Osteoblast (primary cell): Measurements from ENCODE around the gene JMJD6. TPM values are rescaled to one million over a fixed set of nuclear protein-coding genes. Genes with fewer than 3 reads are reported as not detected.
"Not testable (repeated sequence)": the region's sequence is repeated elsewhere in the genome, so short reads cannot be mapped to it uniquely, and the experiment has no call there.

ENCODE experiments used
- DNase-seq: peaks from one replicate; pipeline ENCODE4 v3.0.0; 2011; ENCODE audit warnings: low spot score, mixed read lengths; ENCODE audit not compliant: insufficient read length; ENCODE audit errors: missing footprints
- H2AFZ ChIP-seq: 2 replicates; pipeline ENCODE4 v1.6.0; 2011; ENCODE audit warnings: mild to moderate bottlenecking, low read length
- H3K27ac ChIP-seq: 2 replicates; pipeline ENCODE4 v1.5.1; 2011; ENCODE audit warnings: mild to moderate bottlenecking, low read depth, low read length, moderate library complexity
- H3K27me3 ChIP-seq: 2 replicates; pipeline ENCODE4 v1.6.0; 2012; ENCODE audit warnings: mild to moderate bottlenecking, control low read depth, inconsistent platforms, low read length, moderate library complexity; ENCODE audit not compliant: insufficient read depth
- H3K36me3 ChIP-seq: 2 replicates; pipeline ENCODE4 v1.5.1; 2011; ENCODE audit warnings: mild to moderate bottlenecking, low read length, control low read depth, moderate library complexity; ENCODE audit not compliant: insufficient read depth
- H3K4me1 ChIP-seq: 2 replicates; pipeline ENCODE4 v1.5.1; 2011; ENCODE audit warnings: mild to moderate bottlenecking, low read length, control low read depth, moderate library complexity; ENCODE audit not compliant: insufficient read depth
- H3K4me2 ChIP-seq: 2 replicates; pipeline ENCODE4 v1.6.0; 2011; ENCODE audit warnings: mild to moderate bottlenecking, low read length; ENCODE audit not compliant: insufficient read depth
- H3K4me3 ChIP-seq: fragments of 200-600 bp; sonication (generic); 3 replicates; pipeline ENCODE4 v1.5.1; 2012; ENCODE audit warnings: mild to moderate bottlenecking, low read length, inconsistent platforms; ENCODE audit not compliant: insufficient read depth
- H3K79me2 ChIP-seq: 2 replicates; pipeline ENCODE4 v1.6.0; 2012; ENCODE audit warnings: mild to moderate bottlenecking, low read length, control low read depth, inconsistent platforms; ENCODE audit not compliant: insufficient read depth
- H3K9me3 ChIP-seq: 2 replicates; pipeline ENCODE4 v1.5.1; 2011; ENCODE audit warnings: low read depth, low read length, control low read depth
- H4K20me1 ChIP-seq: 2 replicates; pipeline ENCODE4 v1.6.0; 2012; ENCODE audit warnings: mild to moderate bottlenecking, low read length, control low read depth; ENCODE audit not compliant: insufficient read depth
- total RNA-seq: library from RNA; depleted of rRNA; stranded (reverse); fragments of >200 nt; gene quantifications from 2 replicates; pipeline ENCODE4 v1.2.3, GENCODE V29; 2012
- TF ChIP-seq, protein P1 (sequence below): IDR thresholded peaks from 2 replicates; pipeline ENCODE4 v1.5.1; 2011; ENCODE audit warnings: mild to moderate bottlenecking, low read depth, low read length, moderate library complexity; ENCODE audit errors: extremely low read depth

JMJD6 gene
- total RNA-seq, 1 donor, result 18.8 TPM

DNA sequence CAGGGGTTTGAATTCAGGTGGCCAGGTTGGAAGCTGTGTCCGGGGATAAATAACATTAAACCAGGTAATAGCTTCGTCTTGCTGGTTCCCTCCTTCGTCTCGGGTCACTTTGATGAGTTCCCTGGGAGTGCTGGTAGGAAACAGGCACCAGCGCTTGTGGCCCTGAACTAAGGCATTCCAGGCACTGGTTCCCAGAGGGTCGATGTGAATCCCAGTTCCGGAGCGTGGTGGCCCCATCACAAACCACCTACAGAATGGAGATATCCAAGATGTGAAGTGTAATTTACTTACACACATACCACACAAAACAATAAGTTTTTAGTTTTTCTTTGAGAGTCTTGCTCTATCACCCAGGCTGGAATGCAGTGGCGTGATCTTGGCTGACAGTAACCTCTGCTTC is 2.6 kb downstream of the JMJD6 start:
- H3K4me2 ChIP-seq, result peak overlapping the region; percentile 35
- TF ChIP-seq, protein P1, sequence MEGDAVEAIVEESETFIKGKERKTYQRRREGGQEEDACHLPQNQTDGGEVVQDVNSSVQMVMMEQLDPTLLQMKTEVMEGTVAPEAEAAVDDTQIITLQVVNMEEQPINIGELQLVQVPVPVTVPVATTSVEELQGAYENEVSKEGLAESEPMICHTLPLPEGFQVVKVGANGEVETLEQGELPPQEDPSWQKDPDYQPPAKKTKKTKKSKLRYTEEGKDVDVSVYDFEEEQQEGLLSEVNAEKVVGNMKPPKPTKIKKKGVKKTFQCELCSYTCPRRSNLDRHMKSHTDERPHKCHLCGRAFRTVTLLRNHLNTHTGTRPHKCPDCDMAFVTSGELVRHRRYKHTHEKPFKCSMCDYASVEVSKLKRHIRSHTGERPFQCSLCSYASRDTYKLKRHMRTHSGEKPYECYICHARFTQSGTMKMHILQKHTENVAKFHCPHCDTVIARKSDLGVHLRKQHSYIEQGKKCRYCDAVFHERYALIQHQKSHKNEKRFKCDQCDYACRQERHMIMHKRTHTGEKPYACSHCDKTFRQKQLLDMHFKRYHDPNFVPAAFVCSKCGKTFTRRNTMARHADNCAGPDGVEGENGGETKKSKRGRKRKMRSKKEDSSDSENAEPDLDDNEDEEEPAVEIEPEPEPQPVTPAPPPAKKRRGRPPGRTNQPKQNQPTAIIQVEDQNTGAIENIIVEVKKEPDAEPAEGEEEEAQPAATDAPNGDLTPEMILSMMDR, result no peak

DNA sequence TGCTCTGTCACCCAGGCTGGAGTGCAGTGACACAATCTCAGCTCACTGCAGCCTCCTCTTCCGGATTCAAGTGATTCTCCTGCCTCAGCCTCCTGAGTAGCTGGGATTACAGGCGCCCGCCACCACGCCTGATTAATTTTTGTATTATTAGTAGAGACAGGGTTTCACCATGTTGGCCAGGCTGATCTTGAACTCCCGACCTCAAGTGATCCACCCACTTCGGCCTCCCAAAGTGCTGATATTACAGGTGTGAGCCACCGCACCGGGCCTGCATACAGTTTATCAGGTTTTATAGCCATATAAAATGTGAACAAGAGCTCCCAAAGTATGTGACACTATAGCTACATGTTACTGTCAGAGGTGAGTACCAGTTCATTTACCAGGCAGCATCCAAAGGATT is 3.4 kb downstream of the JMJD6 start:
- DNase-seq, result peak; percentile 36
- not testable (repeated sequence) for H2AFZ ChIP-seq, H3K4me2 ChIP-seq, H3K4me3 ChIP-seq, H3K27me3 ChIP-seq, H3K9me3 ChIP-seq
- peak overlapping the region; percentile 8 for H3K27ac ChIP-seq
- peaks cover 23% of the 10 kb centered on the region for H3K4me1 ChIP-seq
- H3K36me3 ChIP-seq, result peaks cover 75% of the 10 kb centered on the region
- H3K79me2 ChIP-seq, result peaks cover 73% of the 10 kb centered on the region
- peaks cover 26% of the 10 kb centered on the region for H4K20me1 ChIP-seq

More for the DNA sequence above, 2.6 kb downstream of the JMJD6 start:
- Histone ChIP-seq H3K79me2 (peaks cover 81% of the 10 kb centered on the region), H3K27me3 (no peaks in the 10 kb centered on the region), H4K20me1 (peaks cover 26% of the 10 kb centered on the region), H3K27ac (peak overlapping the region; percentile 35), H3K4me3 (peak overlapping the region; percentile 27), H3K4me1 (peaks cover 25% of the 10 kb centered on the region), H2AFZ (no peak overlapping the region), H3K9me3 (no peaks in the 10 kb centered on the region), H3K36me3 (peaks cover 67% of the 10 kb centered on the region)
- DNase-seq, result no peak

DNA sequence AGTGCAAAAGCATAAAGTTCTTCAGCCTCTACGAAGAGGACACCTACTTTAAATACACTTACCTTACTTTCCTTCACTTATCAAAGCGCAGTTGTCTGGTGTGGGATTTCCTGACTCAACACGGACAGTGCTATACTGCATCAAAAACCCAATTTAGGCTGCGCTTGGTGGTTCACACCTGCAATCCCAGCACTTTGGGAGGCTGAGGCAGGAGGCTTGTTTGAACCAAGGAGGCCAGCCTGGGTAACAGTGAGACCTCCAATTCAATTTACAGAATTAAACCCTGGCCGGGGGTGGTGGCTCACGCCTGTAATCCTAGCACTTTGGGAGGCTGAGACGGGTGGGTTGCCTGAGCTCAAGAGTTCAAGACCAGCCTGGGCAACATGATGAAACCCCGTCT is 4.1 kb downstream of the JMJD6 start:
- DNase-seq, result no peak
- TF ChIP-seq, protein P1, result no peak
- Histone ChIP-seq H3K4me2 (no peak overlapping the region), H3K27me3 (no peaks in the 10 kb centered on the region), H3K9me3 (no peaks in the 10 kb centered on the region), H2AFZ (no peak overlapping the region), H3K79me2 (peaks cover 66% of the 10 kb centered on the region), H3K27ac (no peak overlapping the region), H4K20me1 (peaks cover 19% of the 10 kb centered on the region), H3K4me3 (no peak overlapping the region), H3K4me1 (peaks cover 20% of the 10 kb centered on the region), H3K36me3 (peaks cover 81% of the 10 kb centered on the region)

DNA sequence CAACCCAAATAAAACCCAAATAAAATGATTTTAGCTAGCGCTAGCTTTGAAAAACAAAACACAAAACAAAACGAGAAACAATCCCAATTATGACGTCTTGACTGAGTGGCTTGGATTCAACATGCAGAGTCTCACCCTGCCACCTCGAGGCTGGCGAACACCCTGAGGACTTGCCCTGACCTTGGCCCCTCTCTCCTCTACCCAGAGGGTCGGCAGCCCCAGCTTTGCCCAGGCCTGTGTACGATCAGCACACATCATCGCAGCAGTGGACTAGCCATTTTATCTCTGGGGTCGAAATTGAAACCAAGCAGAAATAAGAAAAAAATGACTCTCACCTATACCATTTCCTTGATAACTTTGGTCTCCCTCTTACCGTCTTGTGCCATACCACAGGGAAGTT is 4.9 kb downstream of the JMJD6 start:
- DNase-seq, result no peak
- no peak overlapping the region for H3K27ac ChIP-seq
- H3K4me1 ChIP-seq, result peaks cover 28% of the 10 kb centered on the region
- H3K36me3 ChIP-seq, result peaks cover 84% of the 10 kb centered on the region
- H3K4me3 ChIP-seq, result no peak overlapping the region
- H3K4me2 ChIP-seq, result no peak overlapping the region
- peaks cover 19% of the 10 kb centered on the region for H4K20me1 ChIP-seq
- H3K9me3 ChIP-seq, result no peaks in the 10 kb centered on the region
- TF ChIP-seq, protein P1, result no peak
- no peaks in the 10 kb centered on the region for H3K27me3 ChIP-seq
- peaks cover 60% of the 10 kb centered on the region for H3K79me2 ChIP-seq
- H2AFZ ChIP-seq, result no peak overlapping the region
